ENCODE data around the gene GPATCH4. TPM values are rescaled to one million over a fixed set of nuclear protein-coding genes. Genes with fewer than 3 reads are reported as not detected.
"Not testable (repeated sequence)": the region's sequence is repeated elsewhere in the genome, so short reads cannot be mapped to it uniquely, and the experiment has no call there.

GPATCH4 gene
- total RNA-seq, 1 experiment from 2014 or later = 71.7 TPM

DNA sequence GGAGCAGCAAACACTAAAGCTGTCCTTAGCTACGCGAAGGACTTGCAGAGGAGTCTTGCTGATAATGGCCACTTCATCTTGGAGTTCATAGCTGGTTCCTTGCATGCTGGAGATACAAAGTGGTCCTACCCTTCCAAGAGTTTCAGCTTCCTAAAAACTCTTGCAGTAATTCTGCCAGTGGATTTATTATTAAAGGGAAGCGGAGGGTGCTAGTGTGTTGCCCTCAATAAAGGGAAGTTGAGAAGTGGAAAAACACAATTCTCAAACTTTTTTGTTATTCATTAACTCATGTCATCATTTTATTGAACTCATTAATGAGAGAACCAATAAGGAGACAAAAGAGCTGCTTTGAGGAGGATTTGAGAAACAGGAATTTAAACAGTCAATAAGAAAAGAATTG lies 11.4 kb upstream of the GPATCH4 start:
- H3K79me1 ChIP-seq (ENCODE audit: insufficient read depth, low read depth, low read length, poor library complexity, severe bottlenecking) = no peaks in the 10 kb centered on the region
- no peak overlapping the region for H4K5ac ChIP-seq (ENCODE audit: insufficient read length, low read depth, low read length)
- TF ChIP-seq, protein P1, sequence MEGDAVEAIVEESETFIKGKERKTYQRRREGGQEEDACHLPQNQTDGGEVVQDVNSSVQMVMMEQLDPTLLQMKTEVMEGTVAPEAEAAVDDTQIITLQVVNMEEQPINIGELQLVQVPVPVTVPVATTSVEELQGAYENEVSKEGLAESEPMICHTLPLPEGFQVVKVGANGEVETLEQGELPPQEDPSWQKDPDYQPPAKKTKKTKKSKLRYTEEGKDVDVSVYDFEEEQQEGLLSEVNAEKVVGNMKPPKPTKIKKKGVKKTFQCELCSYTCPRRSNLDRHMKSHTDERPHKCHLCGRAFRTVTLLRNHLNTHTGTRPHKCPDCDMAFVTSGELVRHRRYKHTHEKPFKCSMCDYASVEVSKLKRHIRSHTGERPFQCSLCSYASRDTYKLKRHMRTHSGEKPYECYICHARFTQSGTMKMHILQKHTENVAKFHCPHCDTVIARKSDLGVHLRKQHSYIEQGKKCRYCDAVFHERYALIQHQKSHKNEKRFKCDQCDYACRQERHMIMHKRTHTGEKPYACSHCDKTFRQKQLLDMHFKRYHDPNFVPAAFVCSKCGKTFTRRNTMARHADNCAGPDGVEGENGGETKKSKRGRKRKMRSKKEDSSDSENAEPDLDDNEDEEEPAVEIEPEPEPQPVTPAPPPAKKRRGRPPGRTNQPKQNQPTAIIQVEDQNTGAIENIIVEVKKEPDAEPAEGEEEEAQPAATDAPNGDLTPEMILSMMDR (conservative IDR thresholded peaks at IDR 0.05) = no peak
- no peak overlapping the region for H4K91ac ChIP-seq (ENCODE audit: insufficient read length, low read depth, low read length)
- no CpG with 5 or more reads among the region's 3 CpGs for WGBS (ENCODE audit: extremely low coverage, insufficient read length, low lambda C conversion rate)
- H3K27me3 ChIP-seq (ENCODE audit: insufficient read depth, low read length) = no peaks in the 10 kb centered on the region
- peaks cover 19% of the 10 kb centered on the region for H3K27me3 Mint-ChIP-seq (ENCODE audit: low read depth)
- no peak overlapping the region for H3K4me2 ChIP-seq (ENCODE audit: insufficient read depth, insufficient read length, low read length)
- no peak overlapping the region for H2BK20ac ChIP-seq (ENCODE audit: low read depth, low read length, poor library complexity, severe bottlenecking)
- no peak overlapping the region for H3K56ac ChIP-seq (ENCODE audit: insufficient read length, low read depth, low read length)
- H3K27ac Mint-ChIP-seq = no peak overlapping the region
- H3T11ph ChIP-seq (ENCODE audit: low read length) = no peak overlapping the region
- H4K8ac ChIP-seq (replicated peaks; ENCODE audit: insufficient read length, low read depth, low read length) = no peak overlapping the region
- no peak overlapping the region for H2BK12ac ChIP-seq (ENCODE audit: insufficient read length, low read depth, low read length)
- no peak overlapping the region for H3K4ac ChIP-seq (ENCODE audit: low read depth, low read length)
- H4K20me1 ChIP-seq (ENCODE audit: control insufficient read depth, insufficient read depth, insufficient read length) = no peaks in the 10 kb centered on the region
- no peak overlapping the region for H2BK5ac ChIP-seq (ENCODE audit: insufficient read length, low read length)
- H3K23me2 ChIP-seq (ENCODE audit: insufficient read length, low read depth, low read length, poor library complexity, severe bottlenecking) = no peaks in the 10 kb centered on the region
- no peaks in the 10 kb centered on the region for H3K9me3 ChIP-seq (ENCODE audit: control insufficient read depth, low read depth, low read length)
- H3K4me1 ChIP-seq (ENCODE audit: insufficient read depth, low read length) = no peaks in the 10 kb centered on the region; the same call in 1 of the 2 replicates
- no peak overlapping the region for H2BK120ac ChIP-seq (ENCODE audit: low read depth, low read length, poor library complexity, severe bottlenecking)
- no peak overlapping the region for H2AFZ ChIP-seq (ENCODE audit: low read length)
- no peaks in the 10 kb centered on the region for H3K79me2 ChIP-seq (ENCODE audit: insufficient read depth, low read length)
- no peak overlapping the region for H3K14ac ChIP-seq (ENCODE audit: insufficient read depth, low read length)
- H3K18ac ChIP-seq (ENCODE audit: insufficient read length, low read depth, low read length) = no peak overlapping the region
- H3K9me3 Mint-ChIP-seq = no peaks in the 10 kb centered on the region; a peak in 1 of 5 replicates
- no peak for DNase-seq
- H2BK15ac ChIP-seq (ENCODE audit: low read depth, low read length) = no peak overlapping the region
- no peak overlapping the region for H3K4me3 Mint-ChIP-seq
- no peak overlapping the region for H3K23ac ChIP-seq (ENCODE audit: insufficient read length, low read depth, low read length)
- no peak overlapping the region for H3K9ac ChIP-seq (ENCODE audit: extremely low read depth, insufficient read length, low read length)
- peaks cover 6 to 13% of the 10 kb centered on the region in 2 experiments; a peak in 3 of 4 replicates for H3K4me1 Mint-ChIP-seq
- no peak overlapping the region for H3K27ac ChIP-seq (ENCODE audit: insufficient read length, low read depth, low read length)
- H2AK5ac ChIP-seq (ENCODE audit: insufficient read length, low read length) = no peak overlapping the region
- no peaks in the 10 kb centered on the region for H3K36me3 Mint-ChIP-seq (ENCODE audit: insufficient read depth in 1 of 3, low read depth in 3 of 3)

DNA sequence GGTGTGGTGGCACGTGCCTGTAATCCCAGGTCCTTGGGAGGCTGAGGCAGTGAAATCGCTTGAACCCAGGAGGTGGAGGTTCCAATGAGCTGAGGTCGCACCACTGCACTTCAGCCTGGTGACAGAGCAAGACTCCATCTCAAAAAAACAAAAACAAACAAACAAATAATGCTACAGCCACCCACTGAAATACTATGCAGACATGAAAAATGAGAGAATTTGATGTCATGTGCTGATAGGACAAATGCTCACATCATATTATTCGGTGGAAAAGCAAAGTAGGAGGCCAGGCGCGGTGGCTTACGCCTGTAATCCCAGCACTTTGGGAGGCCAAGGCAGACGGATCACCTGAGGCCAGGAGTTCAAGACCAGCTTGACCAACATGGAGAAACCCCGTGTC lies 8.8 kb upstream of the GPATCH4 start:
- H3K79me2 ChIP-seq (ENCODE audit: insufficient read depth, low read length); H2BK5ac ChIP-seq (ENCODE audit: insufficient read length, low read length); H4K5ac ChIP-seq (ENCODE audit: insufficient read length, low read depth, low read length); H3K23me2 ChIP-seq (ENCODE audit: insufficient read length, low read depth, low read length, poor library complexity, severe bottlenecking); H3K79me1 ChIP-seq (ENCODE audit: insufficient read depth, low read depth, low read length, poor library complexity, severe bottlenecking); H3K4me3 Mint-ChIP-seq; H3K9me3 Mint-ChIP-seq; H4K20me1 ChIP-seq (ENCODE audit: control insufficient read depth, insufficient read depth, insufficient read length); H3K56ac ChIP-seq (ENCODE audit: insufficient read length, low read depth, low read length); H2BK12ac ChIP-seq (ENCODE audit: insufficient read length, low read depth, low read length); H3K18ac ChIP-seq (ENCODE audit: insufficient read length, low read depth, low read length); H3K36me3 Mint-ChIP-seq (ENCODE audit: insufficient read depth in 1 of 3, low read depth in 3 of 3); H2AFZ ChIP-seq (ENCODE audit: low read length); H3K4ac ChIP-seq (ENCODE audit: low read depth, low read length); H3K9ac ChIP-seq (ENCODE audit: extremely low read depth, insufficient read length, low read length); H2BK20ac ChIP-seq (ENCODE audit: low read depth, low read length, poor library complexity, severe bottlenecking); H2AK5ac ChIP-seq (ENCODE audit: insufficient read length, low read length); H2BK120ac ChIP-seq (ENCODE audit: low read depth, low read length, poor library complexity, severe bottlenecking); H3K4me1 ChIP-seq (ENCODE audit: insufficient read depth, low read length); H3K9me3 ChIP-seq (ENCODE audit: control insufficient read depth, low read depth, low read length); H4K8ac ChIP-seq (replicated peaks; ENCODE audit: insufficient read length, low read depth, low read length); H3K4me2 ChIP-seq (ENCODE audit: insufficient read depth, insufficient read length, low read length); H3K23ac ChIP-seq (ENCODE audit: insufficient read length, low read depth, low read length); H3K14ac ChIP-seq (ENCODE audit: insufficient read depth, low read length); H3K27me3 Mint-ChIP-seq (ENCODE audit: low read depth); H3K27ac ChIP-seq (ENCODE audit: insufficient read length, low read depth, low read length); H4K91ac ChIP-seq (ENCODE audit: insufficient read length, low read depth, low read length); H3T11ph ChIP-seq (ENCODE audit: low read length); H3K27me3 ChIP-seq (ENCODE audit: insufficient read depth, low read length); H3K27ac Mint-ChIP-seq; H2BK15ac ChIP-seq (ENCODE audit: low read depth, low read length); DNase-seq: not testable (repeated sequence)
- no CpG with 5 or more reads among the region's 9 CpGs for WGBS (ENCODE audit: extremely low coverage, insufficient read length, low lambda C conversion rate)
- peaks cover 6 to 13% of the 10 kb centered on the region in 2 experiments; a peak in 3 of 4 replicates for H3K4me1 Mint-ChIP-seq
